ENCODE data around the gene FAM227B. TPM values are rescaled to one million over a fixed set of nuclear protein-coding genes. Genes with fewer than 3 reads are reported as not detected.
"Not testable (repeated sequence)": the region's sequence is repeated elsewhere in the genome, so short reads cannot be mapped to it uniquely, and the experiment has no call there.

FAM227B gene
- total RNA-seq, 2 donors from 2014 or later: 2.1 TPM; not detected in 1

DNA sequence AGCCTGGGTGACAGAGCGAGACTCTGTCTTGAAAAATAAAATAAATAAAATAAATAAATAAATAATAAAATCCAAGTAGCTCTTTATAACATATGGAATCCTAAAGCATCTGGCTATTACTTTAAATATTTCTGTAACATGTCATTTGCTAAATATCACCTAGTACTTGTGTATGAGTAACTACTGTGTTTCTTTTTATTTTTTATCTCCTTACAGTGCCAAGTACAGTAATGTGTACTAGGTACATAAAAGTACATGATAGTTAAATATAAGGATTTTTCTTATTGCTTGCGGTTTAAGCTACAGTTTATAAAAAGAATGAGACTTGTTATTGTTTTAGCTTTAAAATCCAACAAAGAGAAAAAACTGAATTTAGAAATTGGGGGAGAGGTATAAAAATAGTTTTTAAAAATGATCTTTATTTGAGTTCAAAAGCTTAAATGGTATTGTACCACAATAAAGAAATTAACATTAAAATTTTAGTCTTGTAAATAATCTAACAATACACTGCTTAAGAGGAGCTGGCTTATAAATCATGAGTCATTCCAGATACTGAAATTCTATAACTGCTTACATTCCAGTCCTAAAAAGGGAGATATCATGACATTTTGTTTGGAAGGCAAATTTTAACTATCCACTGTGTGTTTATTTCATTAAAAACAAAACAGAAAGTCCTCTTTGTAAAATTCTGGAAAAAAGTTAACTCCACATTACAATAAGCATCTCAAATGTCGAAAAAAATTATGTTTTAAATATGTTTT is 124.4 kb downstream of the FAM227B start:
- no peaks in the 10 kb centered on the region for H3K27me3 ChIP-seq
- H3K4me3 ChIP-seq: no peak overlapping the region
- 79 to 84% methylated on average over 3 of the region's 3 CpGs for whole genome bisulfite sequencing, 2 donors
- no peaks in the 10 kb centered on the region for H3K4me1 ChIP-seq
- no peaks in the 10 kb centered on the region for H3K9me3 ChIP-seq
- ATAC-seq: no peak
- H3K27ac ChIP-seq: no peak overlapping the region
- no peak for TF ChIP-seq POLR2A (IDR thresholded peaks at IDR 0.05)
- TF ChIP-seq, protein P1, sequence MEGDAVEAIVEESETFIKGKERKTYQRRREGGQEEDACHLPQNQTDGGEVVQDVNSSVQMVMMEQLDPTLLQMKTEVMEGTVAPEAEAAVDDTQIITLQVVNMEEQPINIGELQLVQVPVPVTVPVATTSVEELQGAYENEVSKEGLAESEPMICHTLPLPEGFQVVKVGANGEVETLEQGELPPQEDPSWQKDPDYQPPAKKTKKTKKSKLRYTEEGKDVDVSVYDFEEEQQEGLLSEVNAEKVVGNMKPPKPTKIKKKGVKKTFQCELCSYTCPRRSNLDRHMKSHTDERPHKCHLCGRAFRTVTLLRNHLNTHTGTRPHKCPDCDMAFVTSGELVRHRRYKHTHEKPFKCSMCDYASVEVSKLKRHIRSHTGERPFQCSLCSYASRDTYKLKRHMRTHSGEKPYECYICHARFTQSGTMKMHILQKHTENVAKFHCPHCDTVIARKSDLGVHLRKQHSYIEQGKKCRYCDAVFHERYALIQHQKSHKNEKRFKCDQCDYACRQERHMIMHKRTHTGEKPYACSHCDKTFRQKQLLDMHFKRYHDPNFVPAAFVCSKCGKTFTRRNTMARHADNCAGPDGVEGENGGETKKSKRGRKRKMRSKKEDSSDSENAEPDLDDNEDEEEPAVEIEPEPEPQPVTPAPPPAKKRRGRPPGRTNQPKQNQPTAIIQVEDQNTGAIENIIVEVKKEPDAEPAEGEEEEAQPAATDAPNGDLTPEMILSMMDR (IDR thresholded peaks at IDR 0.05): no peak
- intact Hi-C loops (cut with DNase I): no loop called here
- no peaks in the 10 kb centered on the region for H3K36me3 ChIP-seq (replicated peaks in 1 of 2; ENCODE audit: insufficient read depth in 1 of 2, low read depth in 2 of 2)
- DNase-seq: no peak

DNA sequence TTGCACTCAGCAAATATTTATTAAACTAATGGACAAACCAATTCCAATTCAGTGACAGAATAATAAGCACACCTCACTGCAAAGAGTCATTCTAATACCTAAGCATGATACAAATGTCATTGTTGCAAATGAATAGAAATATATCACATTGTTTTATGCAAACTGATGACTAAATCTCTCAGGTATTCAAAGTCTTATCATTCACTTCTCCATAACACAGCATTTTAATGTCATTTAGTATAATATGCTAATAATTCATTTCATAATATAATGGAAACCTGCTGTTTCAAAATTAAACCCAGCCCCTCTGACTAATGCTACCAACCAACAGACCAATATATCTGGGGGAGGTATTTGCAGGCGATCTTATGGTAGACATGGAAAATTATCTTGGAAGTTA is 125.8 kb downstream of the FAM227B start:
- TF ChIP-seq, protein P1 (IDR thresholded peaks at IDR 0.05): no peak
- no peak for TF ChIP-seq POLR2A (IDR thresholded peaks at IDR 0.05)
- no peak for ATAC-seq
- H3K27me3 ChIP-seq: no peaks in the 10 kb centered on the region
- no peaks in the 10 kb centered on the region for H3K9me3 ChIP-seq
- DNase-seq: no peak
- no peak overlapping the region for H3K27ac ChIP-seq
- intact Hi-C loops (cut with DNase I): no loop called here
- H3K4me1 ChIP-seq: no peaks in the 10 kb centered on the region
- no peaks in the 10 kb centered on the region for H3K36me3 ChIP-seq (replicated peaks in 1 of 2; ENCODE audit: insufficient read depth in 1 of 2, low read depth in 2 of 2)
- H3K4me3 ChIP-seq: no peak overlapping the region
- WGBS, 2 donors: 90 to 93% methylated on average over 1 of the region's 1 CpG

DNA sequence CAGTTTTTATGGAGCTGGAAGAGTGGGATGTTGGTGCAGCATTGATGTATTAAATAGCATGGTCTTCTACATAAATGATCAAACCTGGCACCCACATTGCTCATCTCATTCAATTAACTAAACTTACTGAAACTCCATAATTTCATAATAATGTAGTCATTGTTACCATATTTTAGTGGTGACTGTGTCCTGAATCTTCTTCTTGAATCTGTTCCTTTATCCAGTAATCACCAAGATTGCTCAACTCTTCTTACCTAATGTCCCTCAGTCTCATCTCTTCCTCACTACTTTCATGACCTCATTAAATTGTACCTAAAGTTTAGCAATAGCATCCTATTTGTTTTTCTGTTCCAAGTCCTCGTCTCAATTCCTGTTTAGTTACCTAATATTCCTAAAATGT is 127.8 kb downstream of the FAM227B start:
- ATAC-seq (no peak), DNase-seq (no peak)
- TF ChIP-seq POLR2A (IDR thresholded peaks at IDR 0.05): no peak
- Histone ChIP-seq H3K27ac (no peak overlapping the region), H3K4me3 (no peak overlapping the region), H3K4me1 (no peaks in the 10 kb centered on the region), H3K9me3 (no peaks in the 10 kb centered on the region), H3K36me3 (replicated peaks in 1 of 2; ENCODE audit: insufficient read depth in 1 of 2, low read depth in 2 of 2) (no peaks in the 10 kb centered on the region), H3K27me3 (no peaks in the 10 kb centered on the region)
- intact Hi-C loops (cut with DNase I): no loop called here
- 63 to 83% methylated on average over 1 of the region's 1 CpG for WGBS, 2 donors

DNA sequence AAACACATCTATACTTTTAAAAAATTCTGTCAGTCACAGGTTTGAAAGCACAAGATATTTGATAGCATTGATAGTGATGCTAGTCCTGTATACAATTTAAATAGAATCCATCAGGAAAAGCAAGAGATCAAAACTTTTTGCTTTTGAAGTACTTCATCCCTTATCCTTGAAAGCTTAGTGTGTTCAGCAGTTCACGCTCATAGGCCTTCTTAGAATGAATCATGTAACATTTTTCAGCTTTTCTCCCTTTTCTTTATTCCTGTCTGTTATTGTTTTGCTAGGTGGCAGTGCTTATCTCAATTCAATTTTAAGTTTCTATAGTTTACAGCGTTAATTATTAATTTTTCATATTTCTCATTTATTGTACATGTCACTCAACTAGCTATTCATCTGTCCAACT is 128.5 kb downstream of the FAM227B start:
- Histone ChIP-seq H3K36me3 (replicated peaks in 1 of 2; ENCODE audit: insufficient read depth in 1 of 2, low read depth in 2 of 2) (no peaks in the 10 kb centered on the region), H3K27ac (no peak overlapping the region), H3K4me3 (no peak overlapping the region), H3K4me1 (no peaks in the 10 kb centered on the region), H3K9me3 (no peaks in the 10 kb centered on the region), H3K27me3 (no peaks in the 10 kb centered on the region)
- no peak for TF ChIP-seq POLR2A (IDR thresholded peaks at IDR 0.05)
- TF ChIP-seq, protein P1 (IDR thresholded peaks at IDR 0.05): no peak
- 89 to 91% methylated on average over 2 of the region's 2 CpGs for WGBS, 2 donors
- ATAC-seq: no peak
- intact Hi-C loops (cut with DNase I): no loop called here
- DNase-seq: no peak

DNA sequence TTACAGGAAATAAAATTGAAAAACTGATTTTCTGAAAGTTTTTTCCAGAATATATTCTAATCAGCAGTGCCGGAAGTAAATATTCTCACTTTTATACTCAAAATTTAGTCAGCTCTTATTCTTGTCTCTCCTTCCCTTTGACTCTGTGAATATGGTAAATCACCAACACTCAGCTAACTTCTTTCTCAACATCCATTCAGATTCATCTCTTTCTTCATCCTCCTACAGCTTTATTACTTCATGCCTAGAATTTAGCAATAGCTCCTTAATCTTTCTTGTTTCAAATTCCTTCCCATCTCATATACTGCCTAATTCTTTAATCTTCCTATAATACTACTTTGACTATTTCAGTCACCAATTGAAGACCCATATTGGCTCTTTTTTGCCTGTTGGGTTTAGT is 129.7 kb downstream of the FAM227B start:
- Histone ChIP-seq H3K9me3 (no peaks in the 10 kb centered on the region), H3K4me3 (no peak overlapping the region), H3K27ac (no peak overlapping the region), H3K36me3 (replicated peaks in 1 of 2; ENCODE audit: insufficient read depth in 1 of 2, low read depth in 2 of 2) (no peaks in the 10 kb centered on the region), H3K4me1 (no peaks in the 10 kb centered on the region), H3K27me3 (no peaks in the 10 kb centered on the region)
- WGBS, 2 donors: 93 to 96% methylated on average over 1 of the region's 1 CpG
- no peak for TF ChIP-seq POLR2A (IDR thresholded peaks at IDR 0.05)
- TF ChIP-seq, protein P1 (IDR thresholded peaks at IDR 0.05): no peak
- ATAC-seq (no peak), DNase-seq (no peak)
- intact Hi-C loops (cut with DNase I): no loop called here

DNA sequence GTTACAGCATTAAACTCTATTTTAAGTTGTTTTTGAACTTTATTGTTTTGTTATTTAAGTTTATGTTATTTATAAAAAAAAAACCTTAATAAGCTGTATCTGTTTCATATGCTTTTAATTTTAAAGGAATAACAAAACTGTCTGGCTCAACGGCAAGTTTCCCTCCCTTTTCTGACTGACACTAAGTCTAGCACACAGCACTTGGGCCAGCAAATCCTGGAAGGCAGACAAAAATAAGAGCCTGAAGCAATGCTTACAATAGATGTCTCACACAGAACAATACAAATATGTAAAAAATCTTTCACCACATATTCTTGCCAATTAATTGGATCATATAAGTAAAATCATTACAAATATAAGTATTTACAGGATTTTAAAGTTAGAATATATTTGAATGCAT is 135.2 kb downstream of the FAM227B start:
- H3K27ac ChIP-seq; H3K9me3 ChIP-seq; H3K4me1 ChIP-seq; H3K4me3 ChIP-seq; ATAC-seq; H3K27me3 ChIP-seq; DNase-seq; H3K36me3 ChIP-seq (replicated peaks in 1 of 2; ENCODE audit: insufficient read depth in 1 of 2, low read depth in 2 of 2); intact Hi-C loops (cut with DNase I): not testable (repeated sequence)
- WGBS, 2 donors: 83 to 84% methylated on average over 1 of the region's 1 CpG

DNA sequence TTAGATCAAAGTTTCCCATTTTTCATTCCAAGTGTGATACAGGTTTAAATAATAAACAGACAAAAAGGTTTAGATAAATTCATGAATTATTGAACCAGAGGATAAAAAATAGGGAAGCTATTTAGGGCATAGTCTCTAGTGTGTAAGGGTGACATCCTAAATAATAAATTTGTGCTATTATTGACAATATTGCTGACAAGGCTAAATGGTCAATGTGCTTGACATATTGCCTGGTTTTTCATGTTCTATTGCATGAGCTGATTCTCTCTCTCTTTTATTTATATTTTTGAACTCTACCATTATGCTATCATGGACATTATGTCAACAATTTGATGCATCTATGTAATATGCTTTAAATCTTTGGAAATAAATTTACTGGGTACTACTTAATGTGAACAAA is 141.6 kb downstream of the FAM227B start:
- intact Hi-C loops (cut with DNase I); DNase-seq; H3K4me1 ChIP-seq; H3K27ac ChIP-seq; H3K9me3 ChIP-seq; H3K27me3 ChIP-seq; ATAC-seq; H3K36me3 ChIP-seq (replicated peaks in 1 of 2; ENCODE audit: insufficient read depth in 1 of 2, low read depth in 2 of 2); H3K4me3 ChIP-seq: not testable (repeated sequence)

DNA sequence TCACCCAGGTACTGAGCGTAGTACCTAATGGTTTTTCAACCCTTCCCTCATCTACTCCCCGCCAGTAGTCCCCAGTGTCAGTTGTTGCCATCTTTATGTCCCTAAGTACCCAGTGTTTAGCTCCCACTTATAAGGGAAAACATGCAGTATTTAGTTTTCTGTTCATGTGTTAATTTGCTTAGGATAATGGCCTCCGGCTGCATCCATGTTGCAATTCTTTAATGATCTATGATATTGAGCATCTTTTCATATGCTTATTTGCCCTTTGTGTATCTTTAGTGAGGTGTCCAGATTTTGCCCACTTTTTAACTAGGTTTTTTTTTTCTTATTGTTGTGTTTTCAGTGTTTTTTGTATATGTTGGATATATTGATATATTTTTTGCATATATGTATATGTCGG is 142.6 kb downstream of the FAM227B start:
- DNase-seq; H3K9me3 ChIP-seq; H3K27me3 ChIP-seq; H3K27ac ChIP-seq; intact Hi-C loops (cut with DNase I); H3K36me3 ChIP-seq (replicated peaks in 1 of 2; ENCODE audit: insufficient read depth in 1 of 2, low read depth in 2 of 2); H3K4me1 ChIP-seq; H3K4me3 ChIP-seq; ATAC-seq: not testable (repeated sequence)
- WGBS, 2 donors: 71 to 78% methylated on average over 4 of the region's 4 CpGs

Measured in body of pancreas (tissue), 4 donors.